NCI-H2196 (cell line): Measurements from ENCODE around the gene ST7L.

Source experiments
- DNase-seq: peaks from one replicate; lab custom pipeline; 2025; ENCODE audit not compliant: unreplicated experiment; lab: John Stamatoyannopoulos, UW

The ST7L gene

GRCh38 chr1:112554411-112554810 lies 64.5 kb downstream of the ST7L start:
- DNase-seq = peak; percentile 10

GRCh38 chr1:112549590-112549989 lies 69.4 kb downstream of the ST7L start:
- DNase-seq = peak; percentile 15

DNA sequence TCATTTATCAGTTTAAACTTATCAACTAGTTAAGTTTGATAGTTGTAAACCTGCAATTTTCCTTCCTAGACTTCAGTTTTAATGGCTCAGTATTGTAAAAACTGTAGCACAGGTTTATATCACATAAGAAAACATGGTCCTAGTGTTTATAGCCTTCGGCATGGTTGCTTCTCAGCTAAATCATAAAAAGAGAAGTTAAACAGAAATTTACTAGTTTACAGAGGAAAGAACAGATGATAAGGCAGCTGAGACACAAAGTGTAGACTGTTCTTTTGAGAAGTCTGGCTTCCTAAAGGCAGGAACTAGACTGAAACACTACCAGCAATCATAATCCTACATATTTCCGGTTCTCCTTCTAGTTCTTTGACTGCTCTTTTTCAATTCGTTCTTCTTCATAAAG lies 70.4 kb downstream of the ST7L start:
- DNase-seq = no peak

DNA sequence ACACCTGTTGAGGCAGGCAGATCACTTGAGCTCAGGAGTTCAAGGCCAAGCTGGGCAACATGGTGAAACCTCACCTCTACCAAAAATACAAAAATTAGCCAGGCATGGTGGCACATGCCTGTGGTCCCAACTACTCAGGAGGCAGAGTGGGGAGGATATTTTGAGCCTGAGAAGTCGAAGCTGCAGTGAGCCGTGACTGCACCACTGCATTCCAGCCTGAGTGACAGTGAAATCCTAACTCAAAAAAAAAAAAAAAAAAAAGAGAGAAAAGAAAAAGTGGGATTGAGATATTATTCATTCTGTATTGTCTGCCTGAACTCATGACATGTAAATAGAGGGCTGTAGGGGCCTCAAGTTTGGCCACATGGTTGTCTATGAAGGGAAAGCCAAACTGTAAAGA lies 72.9 kb downstream of the ST7L start:
- DNase-seq = no peak

DNA sequence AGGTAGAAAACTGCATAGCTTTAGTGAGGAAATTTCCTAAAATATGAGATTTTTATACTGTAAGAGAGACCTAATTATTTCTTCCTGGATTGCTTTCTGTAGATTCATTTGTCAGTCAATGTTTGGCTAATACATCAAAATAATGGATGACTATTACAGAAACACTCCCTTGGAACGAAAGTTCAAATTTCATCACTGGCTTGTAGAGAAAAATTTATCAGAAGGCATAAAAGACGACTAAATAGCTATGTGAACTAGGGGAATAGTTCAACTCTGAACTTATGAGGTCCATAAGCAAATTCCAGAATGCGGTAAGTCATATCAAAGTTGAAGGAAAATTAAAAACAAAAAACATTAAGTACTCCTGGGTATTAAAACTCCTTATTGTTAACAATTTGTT lies 74.2 kb downstream of the ST7L start:
- no peak for DNase-seq

DNA sequence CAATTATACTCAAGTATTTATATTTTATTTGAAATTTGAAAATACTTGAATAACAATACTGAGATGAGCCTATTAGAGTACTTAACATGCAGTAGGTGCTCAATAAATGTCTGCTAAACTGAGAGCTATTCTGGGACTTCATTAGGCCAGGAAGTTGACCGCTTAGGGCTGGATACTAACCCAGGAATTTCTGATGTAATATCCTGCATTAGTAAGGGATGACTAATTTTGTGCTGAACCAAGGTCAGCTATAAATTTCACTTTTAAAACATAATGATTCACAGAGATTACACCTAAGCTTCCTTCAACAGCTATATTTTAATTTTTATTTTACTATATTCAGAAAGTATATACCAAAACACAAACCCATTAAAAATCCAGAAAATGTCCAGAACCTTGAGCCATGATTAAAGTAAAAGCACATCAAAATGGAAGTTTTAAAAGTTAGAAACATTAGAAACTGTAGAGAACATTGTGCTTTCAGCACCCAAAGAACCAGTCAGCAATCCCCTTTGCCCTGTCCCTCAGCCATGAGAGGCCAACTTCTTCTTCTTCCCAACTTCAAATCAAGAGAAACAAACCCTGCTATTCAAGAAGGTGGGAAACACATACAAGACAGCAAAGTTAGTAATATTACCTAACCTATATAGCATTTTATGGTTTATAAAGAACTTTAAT lies 74.8 kb downstream of the ST7L start:
- DNase-seq = no peak

DNA sequence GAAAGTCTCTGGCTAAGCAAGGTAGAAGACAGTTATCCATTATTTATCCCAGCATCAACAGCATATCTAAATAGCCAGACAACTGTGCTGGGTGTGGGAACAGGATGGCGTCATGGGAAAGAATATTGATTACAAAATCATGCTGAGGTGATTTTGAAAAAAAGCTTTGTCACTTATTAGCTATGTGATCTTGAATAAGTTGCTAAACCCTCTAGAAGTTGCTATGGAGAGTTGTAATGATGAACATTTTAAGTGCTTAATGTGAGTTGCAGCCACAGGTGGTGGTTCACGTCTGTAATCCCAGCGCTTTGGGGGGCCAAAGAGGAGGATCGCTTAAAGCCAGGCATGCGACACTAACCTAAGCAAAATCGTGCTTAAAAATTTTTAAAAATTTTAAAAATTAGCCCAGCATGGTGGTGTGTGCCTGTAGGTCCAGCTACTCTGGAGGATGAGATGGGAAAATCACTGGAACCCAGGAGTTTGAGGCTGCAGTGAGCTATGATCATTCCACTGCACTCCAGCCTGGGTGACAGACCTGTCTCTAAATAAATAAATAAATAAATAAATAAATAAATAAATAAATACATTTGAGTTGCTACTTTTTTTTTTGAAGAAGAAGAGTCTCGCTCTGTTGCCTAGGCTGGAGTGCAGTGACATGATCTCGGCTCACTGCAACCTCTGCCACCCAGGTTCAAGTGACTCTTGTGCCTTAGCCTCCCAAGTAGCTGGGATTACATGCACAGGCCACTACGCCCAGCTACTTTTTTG lies 76.6 kb downstream of the ST7L start:
- no peak for DNase-seq

- DNase-seq = no peak
Observed at GRCh38 chr1:112541299-112541698, 77.6 kb downstream of the ST7L start.

DNA sequence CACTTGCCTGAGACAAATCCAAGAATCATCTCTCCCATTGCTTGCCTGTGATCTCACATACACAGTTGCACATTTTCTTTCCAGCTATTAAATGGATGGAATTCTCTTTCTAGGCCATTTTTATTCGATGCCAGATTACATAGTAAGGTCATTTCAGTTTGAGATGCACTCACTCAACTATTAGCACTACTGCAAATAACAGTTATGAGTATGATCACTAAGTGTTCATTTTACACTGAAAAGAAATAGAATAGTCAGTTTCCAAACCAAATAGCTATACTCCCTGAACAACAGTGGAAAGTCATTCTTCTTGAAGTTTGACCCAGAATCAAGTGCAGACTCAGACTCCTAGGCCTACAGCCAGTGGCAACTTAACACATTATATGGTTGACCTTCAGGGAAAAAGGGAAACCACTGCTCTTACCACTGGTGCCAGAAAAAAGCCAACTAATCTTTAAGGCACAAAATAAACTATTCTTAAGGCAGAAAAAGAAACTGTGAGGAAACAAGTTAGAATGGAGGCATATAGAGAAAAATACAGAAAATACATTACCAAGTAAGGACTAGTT lies 78.6 kb downstream of the ST7L start:
- DNase-seq = no peak

DNA sequence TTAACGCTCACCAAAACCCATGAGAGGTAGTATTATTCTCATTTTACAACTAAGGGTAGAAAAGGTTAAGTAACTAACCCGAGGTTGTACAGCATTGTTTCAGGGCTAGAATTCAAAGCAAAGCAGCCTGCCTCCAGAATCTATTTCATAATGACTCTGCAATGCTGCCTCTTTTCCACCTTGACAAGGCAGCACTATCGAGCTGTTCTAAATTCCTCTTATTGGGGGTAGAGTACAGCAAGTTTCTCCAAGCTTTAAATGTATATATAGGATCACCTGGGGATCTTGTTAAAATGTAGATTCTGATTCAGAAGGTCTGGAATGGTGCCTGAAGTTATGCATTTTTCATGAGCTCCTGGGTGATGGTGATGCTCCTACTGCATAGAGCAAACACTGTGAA lies 80.1 kb downstream of the ST7L start:
- DNase-seq = no peak

DNA sequence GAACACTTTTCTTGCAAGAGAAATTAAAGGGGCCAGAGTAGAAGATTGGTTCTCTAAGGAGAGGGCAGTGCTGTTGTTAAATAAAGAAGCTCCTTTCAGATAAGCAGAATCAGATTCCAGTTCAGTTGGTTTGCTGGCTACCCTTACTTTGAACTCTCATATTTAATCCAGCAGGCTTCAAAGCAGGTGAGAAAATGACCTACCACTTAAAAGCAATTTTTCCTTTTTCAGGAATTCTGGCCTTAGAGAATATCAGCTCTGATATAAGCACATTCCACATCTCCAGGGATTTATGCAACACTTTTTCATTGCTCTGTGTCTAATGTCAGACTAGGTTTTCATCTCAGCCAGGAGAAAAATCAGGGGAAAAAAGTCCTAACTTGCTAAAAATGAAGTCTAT lies 81.5 kb downstream of the ST7L start:
- no peak for DNase-seq

GRCh38 chr1:112536561-112536960 lies 82.4 kb downstream of the ST7L start:
- no peak for DNase-seq

GRCh38 chr1:112533029-112533428 lies 85.9 kb downstream of the ST7L start:
- DNase-seq = no peak

DNA sequence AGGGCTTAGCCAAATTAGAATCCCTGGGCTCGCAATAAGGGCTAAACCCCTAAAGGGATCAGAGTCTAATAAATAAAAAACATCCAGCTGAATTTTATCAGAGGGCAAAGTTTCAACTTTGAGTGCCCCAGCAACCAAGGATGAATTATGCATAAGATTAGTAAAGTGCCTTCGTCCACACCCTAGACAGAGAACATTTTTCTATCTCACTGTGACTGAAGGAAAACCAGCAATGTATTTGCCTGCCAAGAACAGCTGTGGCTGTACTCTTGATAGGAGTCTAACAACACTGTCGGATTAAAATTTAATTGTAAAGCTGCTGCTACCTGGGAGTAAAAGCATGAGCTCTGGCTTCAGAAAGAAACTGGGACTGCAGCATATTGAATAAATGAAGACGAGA lies 86.9 kb downstream of the ST7L start:
- no peak for DNase-seq

DNA sequence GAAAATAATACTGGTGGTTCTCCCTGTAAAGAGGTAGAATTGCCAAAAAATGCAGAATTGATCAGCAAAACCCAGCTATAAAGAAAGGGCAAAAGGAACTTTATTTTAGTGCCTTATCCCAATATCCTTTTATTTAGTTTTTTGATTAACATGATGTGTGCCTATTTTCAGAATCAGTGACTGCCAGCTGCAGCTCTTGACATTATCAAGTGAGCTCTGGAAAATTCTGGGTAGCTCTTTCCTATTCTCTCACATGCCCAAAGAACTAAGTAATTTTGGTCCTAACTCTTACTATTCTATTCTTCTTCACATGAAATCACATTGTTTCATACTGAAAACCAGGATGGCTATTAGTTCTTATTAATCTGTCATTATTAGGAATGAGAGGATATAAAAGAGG lies 88.1 kb downstream of the ST7L start:
- DNase-seq = no peak

GRCh38 chr1:112529301-112529700 lies 89.6 kb downstream of the ST7L start:
- peak; percentile 22 for DNase-seq

DNA sequence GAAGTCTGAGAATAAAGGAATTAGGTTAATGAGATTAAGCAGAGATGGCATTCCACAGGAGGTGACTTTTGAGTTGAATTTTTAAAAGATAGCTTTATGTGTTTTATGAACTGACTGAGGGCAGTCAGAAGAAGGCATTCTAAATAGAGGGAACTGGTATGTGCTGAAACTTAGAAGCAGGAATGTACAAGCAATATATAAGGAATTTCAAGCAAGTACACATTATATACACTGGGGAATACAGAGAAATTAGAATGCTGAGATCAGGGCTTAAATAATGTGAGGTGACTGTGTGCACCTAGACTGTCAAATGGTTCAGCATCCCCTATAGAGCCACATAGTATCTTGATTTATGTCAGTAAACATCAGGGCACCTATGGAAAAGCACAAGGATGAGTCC lies 90.9 kb downstream of the ST7L start:
- DNase-seq = no peak

- no peak for DNase-seq
Observed at GRCh38 chr1:112527266-112528010, 91.5 kb downstream of the ST7L start.

GRCh38 chr1:112524986-112525385 lies 94.0 kb downstream of the ST7L start:
- no peak for DNase-seq

- DNase-seq = no peak
Observed at GRCh38 chr1:112524251-112524650, 94.7 kb downstream of the ST7L start.

- DNase-seq = no peak
Observed at GRCh38 chr1:112522621-112523020, 96.3 kb downstream of the ST7L start.

DNA sequence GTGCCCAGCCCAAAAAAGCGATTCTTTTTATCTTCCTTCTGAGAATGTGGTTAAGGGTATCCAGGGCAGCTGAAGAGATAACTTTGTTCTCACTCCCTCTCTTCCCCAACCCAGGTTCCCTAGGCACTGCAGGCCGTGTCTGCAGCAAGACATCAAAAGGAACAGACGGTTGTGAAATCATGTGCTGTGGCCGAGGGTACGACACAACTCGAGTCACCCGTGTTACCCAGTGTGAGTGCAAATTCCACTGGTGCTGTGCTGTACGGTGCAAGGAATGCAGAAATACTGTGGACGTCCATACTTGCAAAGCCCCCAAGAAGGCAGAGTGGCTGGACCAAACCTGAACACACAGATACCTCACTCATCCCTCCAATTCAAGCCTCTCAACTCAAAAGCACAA lies 98.8 kb downstream of the ST7L start:
- no peak for DNase-seq
